Measurements from ENCODE around the gene PKDCC. TPM values are rescaled to one million over a fixed set of nuclear protein-coding genes. Genes with fewer than 3 reads are reported as not detected.

Gene PKDCC
- total and polyA plus RNA-seq, 10 of the 15 experiments (the other 5 are each of a cell fraction or from before 2014, with no cell fraction given), result 0.13 to 10.2 (median 2.3) TPM

- in situ Hi-C loops (cut with MboI), result no loop called here
- SMC1A ChIA-PET (ENCODE audit: uncharacterized antibody, unreplicated experiment), result no interaction called here
Observed at GRCh38 chr2:42069568-42069967, 21.7 kb downstream of the PKDCC start.

GRCh38 chr2:42071791-42072190, 24.0 kb downstream of the PKDCC start:
- Histone ChIP-seq H3K36me3 (ENCODE audit: control insufficient read depth in 2 of 2, insufficient read depth in 2 of 2, low read length in 1 of 2) (no peaks in the 10 kb centered on the region), H3K4me3 (no peak overlapping the region), H3K27me3 (replicated peaks in 1 of 2; ENCODE audit: control insufficient read depth in 2 of 2, insufficient read depth in 2 of 2, low read length in 1 of 2) (peaks cover 0 to 3% of the 10 kb centered on the region in 2 experiments; a peak in 3 of 4 replicates), H3K9ac (ENCODE audit: control insufficient read depth, insufficient read depth, low read length) (no peak overlapping the region), H3K9me3 (replicated peaks; ENCODE audit: control insufficient read depth, insufficient read depth, low read length) (no peaks in the 10 kb centered on the region), H3K4me1 (ENCODE audit: control insufficient read depth, insufficient read depth, low read length) (no peaks in the 10 kb centered on the region), H3K27ac (ENCODE audit: control insufficient read depth, insufficient read depth) (no peak overlapping the region), H2AFZ (ENCODE audit: control insufficient read depth, low read depth, low read length) (no peak overlapping the region), H3K79me2 (ENCODE audit: control insufficient read depth, insufficient read depth, low read length) (no peaks in the 10 kb centered on the region), H4K20me1 (ENCODE audit: control insufficient read depth, insufficient read depth) (no peaks in the 10 kb centered on the region), H3K4me2 (ENCODE audit: control insufficient read depth, insufficient read depth) (no peak overlapping the region)
- no peak for ATAC-seq
- ChIA-PET CTCF (interaction anchor here (0.5 to 1.0 kb wide), 2 partner anchors 10 to 203 kb away, joined by 3 read pairs; no protein-coding TSS in a partner anchor), POLR2A (no interaction called here), RAD21 (ENCODE audit: unreplicated experiment) (no interaction called here), SMC1A (ENCODE audit: uncharacterized antibody, unreplicated experiment) (interaction anchor here (2.2 kb wide), 1 partner anchor 16 kb away, joined by 7 read pairs; no protein-coding TSS in a partner anchor)
- in situ Hi-C loops (cut with MboI) (no loop called here), intact Hi-C loops (cut with micrococcal nuclease; ENCODE audit: unreplicated experiment) (no loop called here)
- 87% methylated on average over 4 of the region's 4 CpGs for WGBS (ENCODE audit: insufficient coverage, insufficient replicate concordance, low lambda C conversion rate, missing lambda C conversion rate)
- no TSS peak for BruUV-seq (replicated peaks)
- no peak for FAIRE-seq
- no peak for DNase-seq (ENCODE audit: low read depth, low spot score)
- TF ChIP-seq NFXL1 (IDR thresholded peaks at IDR 0.05; ENCODE audit: borderline replicate concordance) (no peak), MXI1 (IDR thresholded peaks at IDR 0.05; ENCODE audit: low read depth, low read length) (no peak), TARDBP (IDR thresholded peaks at IDR 0.05; ENCODE audit: borderline replicate concordance) (no peak), NKRF (conservative IDR thresholded peaks at IDR 0.05) (no peak), IRF3 (IDR thresholded peaks at IDR 0.05) (no peak), JUND (IDR thresholded peaks at IDR 0.05; ENCODE audit: low read depth, low read length) (no peak), RFX5 (IDR thresholded peaks at IDR 0.05; ENCODE audit: low read depth, low read length) (no peak)

More at GRCh38 chr2:42069568-42069967, 21.7 kb downstream of the PKDCC start:
- H3K9ac ChIP-seq (ENCODE audit: control insufficient read depth, insufficient read depth, low read length), result no peak overlapping the region
- no peak overlapping the region for H3K4me3 ChIP-seq
- peaks cover 0 to 3% of the 10 kb centered on the region in 2 experiments; a peak in 3 of 4 replicates for H3K27me3 ChIP-seq (replicated peaks in 1 of 2; ENCODE audit: control insufficient read depth in 2 of 2, insufficient read depth in 2 of 2, low read length in 1 of 2)
- CTCF ChIA-PET, result no interaction called here
- ATAC-seq (no peak), DNase-seq (ENCODE audit: low read depth, low spot score) (no peak), FAIRE-seq (no peak)
- H3K4me2 ChIP-seq (ENCODE audit: control insufficient read depth, insufficient read depth), result no peak overlapping the region
- H3K36me3 ChIP-seq (ENCODE audit: control insufficient read depth in 2 of 2, insufficient read depth in 2 of 2, low read length in 1 of 2), result no peaks in the 10 kb centered on the region
- H2AFZ ChIP-seq (ENCODE audit: control insufficient read depth, low read depth, low read length), result no peak overlapping the region
- no peaks in the 10 kb centered on the region for H3K4me1 ChIP-seq (ENCODE audit: control insufficient read depth, insufficient read depth, low read length)
- POLR2A ChIA-PET, result no interaction called here
- no peak overlapping the region for H3K27ac ChIP-seq (ENCODE audit: control insufficient read depth, insufficient read depth)
- TF ChIP-seq EZH2 (IDR thresholded peaks at IDR 0.05; ENCODE audit: borderline replicate concordance, control insufficient read depth, low read depth, low read length), result no peak
- no peak for TF ChIP-seq IRF5 (IDR thresholded peaks at IDR 0.05; ENCODE audit: borderline replicate concordance)
- TF ChIP-seq NR2F1 (conservative IDR thresholded peaks at IDR 0.05), result no peak
- no peak for TF ChIP-seq ESRRA (IDR thresholded peaks at IDR 0.05; ENCODE audit: low read length)
- TF ChIP-seq MTA3 (IDR thresholded peaks at IDR 0.05; ENCODE audit: borderline replicate concordance, low read length), result no peak
- no peak for TF ChIP-seq EED (IDR thresholded peaks at IDR 0.05; ENCODE audit: low read depth)
- intact Hi-C loops (cut with micrococcal nuclease; ENCODE audit: unreplicated experiment), result no loop called here
- H4K20me1 ChIP-seq (ENCODE audit: control insufficient read depth, insufficient read depth), result no peaks in the 10 kb centered on the region
- RAD21 ChIA-PET (ENCODE audit: unreplicated experiment), result no interaction called here
- H3K9me3 ChIP-seq (replicated peaks; ENCODE audit: control insufficient read depth, insufficient read depth, low read length), result no peaks in the 10 kb centered on the region
- 0% methylated on average over 2 of the region's 2 CpGs for WGBS (ENCODE audit: insufficient coverage, insufficient replicate concordance, low lambda C conversion rate, missing lambda C conversion rate)
- H3K79me2 ChIP-seq (ENCODE audit: control insufficient read depth, insufficient read depth, low read length), result no peaks in the 10 kb centered on the region
- no TSS peak for BruUV-seq (replicated peaks)
